Neural progenitor cell (in vitro differentiated cells): ENCODE data around the gene CCDC171. TPM values are rescaled to one million over a fixed set of nuclear protein-coding genes. Genes with fewer than 3 reads are reported as not detected.

ENCODE experiments used
- DNase-seq: peaks from one replicate; pipeline ENCODE4 v3.0.0-alpha.2; 2016; ENCODE audit warnings: low spot score
- H2AFZ ChIP-seq: fragments of 200-600 bp; sonication (generic); replicated peaks from 2 replicates; pipeline ENCODE4 v1.6.1; 2016; ENCODE audit warnings: antibody characterized with exemption
- H3F3A ChIP-seq: fragments of 200-600 bp; sonication (generic); 2 replicates; pipeline ENCODE4 v1.6.1; 2016; ENCODE audit warnings: antibody characterized with exemption, low read depth
- H3K27ac ChIP-seq: fragments of 200-600 bp; sonication (generic); 2 replicates; pipeline ENCODE4 v1.5.1; 2016; ENCODE audit warnings: mild to moderate bottlenecking
- H3K27me3 ChIP-seq: fragments of 200-600 bp; sonication (generic); 2 replicates; pipeline ENCODE4 v1.6.1; 2016; ENCODE audit warnings: mild to moderate bottlenecking, moderate library complexity
- H3K36me3 ChIP-seq: fragments of 200-600 bp; sonication (generic); 2 replicates; pipeline ENCODE4 v1.5.1; 2016
- H3K4me1 ChIP-seq: fragments of 200-600 bp; sonication (generic); 2 replicates; pipeline ENCODE4 v1.6.1; 2016; ENCODE audit warnings: mixed run types
- H3K4me2 ChIP-seq: fragments of 200-600 bp; sonication (generic); 2 replicates; pipeline ENCODE4 v1.6.1; 2016
- H3K4me3 ChIP-seq: fragments of 200-600 bp; sonication (generic); 2 replicates; pipeline ENCODE4 v1.5.1; 2016
- H3K79me2 ChIP-seq: fragments of 200-600 bp; sonication (generic); 2 replicates; pipeline ENCODE4 v1.6.1; 2016; ENCODE audit warnings: low read depth
- H3K9ac ChIP-seq: fragments of 200-600 bp; sonication (generic); 2 replicates; pipeline ENCODE4 v1.6.1; 2016
- H3K9me3 ChIP-seq: fragments of 200-600 bp; sonication (generic); 2 replicates; pipeline ENCODE4 v1.5.1; 2016; ENCODE audit warnings: low read depth
- H4K20me1 ChIP-seq: fragments of 200-600 bp; sonication (generic); 2 replicates; pipeline ENCODE4 v1.6.1; 2016; ENCODE audit warnings: low read depth
- H3K27ac Mint-ChIP-seq: 3 replicates; pipeline ENCODE4 v1.8.0; 2021; ENCODE audit warnings: mixed read lengths
- H3K27me3 Mint-ChIP-seq: 2 replicates; pipeline ENCODE4 v1.8.0; 2022; ENCODE audit warnings: low read depth, mild to moderate bottlenecking, inconsistent platforms, moderate library complexity, mixed read lengths; ENCODE audit not compliant: insufficient read depth
- H3K36me3 Mint-ChIP-seq: 3 replicates; pipeline ENCODE4 v1.8.0; 2021; ENCODE audit warnings: mixed read lengths
- H3K4me1 Mint-ChIP-seq: 3 replicates; pipeline ENCODE4 v1.8.0; 2021; ENCODE audit warnings: mixed read lengths
- H3K4me3 Mint-ChIP-seq: 3 replicates; pipeline ENCODE4 v1.8.0; 2021; ENCODE audit warnings: mild to moderate bottlenecking, moderate library complexity, mixed read lengths
- H3K9me3 Mint-ChIP-seq: 3 replicates; pipeline ENCODE4 v1.8.0; 2020; ENCODE audit warnings: mixed read lengths
- CTCF ChIP-seq: fragments of 200-600 bp; sonication (generic); IDR thresholded peaks from 2 replicates; pipeline ENCODE4 v1.5.1; 2017; ENCODE audit warnings: antibody characterized with exemption, mild to moderate bottlenecking
- EZH2 ChIP-seq: fragments of 200-600 bp; sonication (generic); IDR thresholded peaks from 2 replicates; pipeline ENCODE4 v1.6.1; 2017; ENCODE audit warnings: antibody characterized with exemption, mild to moderate bottlenecking, moderate library complexity
- EZH2phosphoT487 ChIP-seq: fragments of 200-600 bp; sonication (generic); IDR thresholded peaks from 2 replicates; pipeline ENCODE4 v1.6.1; 2017; ENCODE audit warnings: antibody characterized with exemption
- total RNA-seq: library from RNA; depleted of rRNA; stranded (reverse); fragments of >200 nt; gene quantifications from 2 replicates; pipeline ENCODE4 v1.2.3, GENCODE V29; 2015; ENCODE audit warnings: low replicate concordance

CCDC171 gene
- total RNA-seq, 1 donor from 2014 or later = 9.3 TPM

GRCh38 chr9:15718423-15718822, 165.6 kb downstream of the CCDC171 start:
- H3K9me3 ChIP-seq = no peaks in the 10 kb centered on the region
- H3K4me2 ChIP-seq = no peak overlapping the region
- H4K20me1 ChIP-seq = peaks cover 4% of the 10 kb centered on the region
- H3K36me3 ChIP-seq = no peaks in the 10 kb centered on the region
- Mint-ChIP-seq H3K27me3 (peaks cover 2% of the 10 kb centered on the region), H3K4me1 (peaks cover 15% of the 10 kb centered on the region), H3K36me3 (peaks cover 2% of the 10 kb centered on the region), H3K9me3 (peaks cover 3% of the 10 kb centered on the region), H3K4me3 (no peak overlapping the region), H3K27ac (no peak overlapping the region)
- no peak overlapping the region for H2AFZ ChIP-seq
- TF ChIP-seq CTCF (no peak), EZH2phosphoT487 (no peak), EZH2 (no peak)
- H3K9ac ChIP-seq = no peak overlapping the region
- H3K27me3 ChIP-seq = no peaks in the 10 kb centered on the region
- DNase-seq = no peak
- H3F3A ChIP-seq = no peaks in the 10 kb centered on the region
- H3K4me1 ChIP-seq = peaks cover 15% of the 10 kb centered on the region
- H3K4me3 ChIP-seq = no peak overlapping the region
- H3K27ac ChIP-seq = no peak overlapping the region
- no peaks in the 10 kb centered on the region for H3K79me2 ChIP-seq

- peaks cover 15% of the 10 kb centered on the region for H3K4me1 ChIP-seq
- Mint-ChIP-seq H3K27ac (no peak overlapping the region), H3K9me3 (peaks cover 3% of the 10 kb centered on the region)
These were observed 168.0 kb downstream of the CCDC171 start for GRCh38 chr9:15720861-15721260.

GRCh38 chr9:15722888-15723287, 170.0 kb downstream of the CCDC171 start:
- Mint-ChIP-seq H3K27ac (peak overlapping the region; percentile 73), H3K4me1 (peaks cover 33% of the 10 kb centered on the region), H3K4me3 (peak overlapping the region; percentile 44), H3K36me3 (peaks cover 2% of the 10 kb centered on the region), H3K9me3 (peaks cover 3% of the 10 kb centered on the region), H3K27me3 (peaks cover 2% of the 10 kb centered on the region)
- Histone ChIP-seq H3K27ac (no peak overlapping the region), H3K27me3 (no peaks in the 10 kb centered on the region), H3K36me3 (no peaks in the 10 kb centered on the region), H2AFZ (no peak overlapping the region), H3K79me2 (no peaks in the 10 kb centered on the region), H4K20me1 (peaks cover 4% of the 10 kb centered on the region), H3K9ac (no peak overlapping the region), H3F3A (no peaks in the 10 kb centered on the region), H3K4me1 (peaks cover 15% of the 10 kb centered on the region), H3K9me3 (no peaks in the 10 kb centered on the region), H3K4me3 (no peak overlapping the region), H3K4me2 (peak overlapping the region; percentile 34)
- TF ChIP-seq EZH2phosphoT487 (peak; percentile 92), CTCF (no peak), EZH2 (no peak)
- peak; percentile 82 for DNase-seq

More at GRCh38 chr9:15720861-15721260, 168.0 kb downstream of the CCDC171 start:
- Histone ChIP-seq H3K27me3 (no peaks in the 10 kb centered on the region), H3F3A (no peaks in the 10 kb centered on the region), H2AFZ (no peak overlapping the region), H3K4me3 (no peak overlapping the region), H3K36me3 (no peaks in the 10 kb centered on the region), H4K20me1 (peaks cover 4% of the 10 kb centered on the region), H3K9me3 (no peaks in the 10 kb centered on the region), H3K9ac (no peak overlapping the region), H3K79me2 (no peaks in the 10 kb centered on the region), H3K4me2 (no peak overlapping the region), H3K27ac (no peak overlapping the region)
- DNase-seq = no peak
- Mint-ChIP-seq H3K4me1 (peaks cover 30% of the 10 kb centered on the region), H3K4me3 (no peak overlapping the region), H3K36me3 (peaks cover 2% of the 10 kb centered on the region), H3K27me3 (peaks cover 2% of the 10 kb centered on the region)
- no peak for TF ChIP-seq EZH2phosphoT487
- no peak for TF ChIP-seq CTCF
- TF ChIP-seq EZH2 = no peak
